Measurements from ENCODE around the gene GRK5. TPM values are rescaled to one million over a fixed set of nuclear protein-coding genes. Genes with fewer than 3 reads are reported as not detected.
A peak's percentile ranks its signal among the peaks of the same experiment; 100 is the strongest.

Gene GRK5
- total RNA-seq, 1 donor, result 20.5 TPM

GRCh38 chr10:119352042-119352441 is 144.7 kb downstream of the GRK5 start:
- TF ChIP-seq CTCF (IDR thresholded peaks at IDR 0.05; ENCODE audit: insufficient read depth, low read length), result no peak
- H3K4me3 ChIP-seq (ENCODE audit: low read depth, low read length), result no peak overlapping the region
- DNase-seq (ENCODE audit: low read depth), result no peak

- no peak for TF ChIP-seq CTCF (IDR thresholded peaks at IDR 0.05; ENCODE audit: insufficient read depth, low read length)
- H3K4me3 ChIP-seq (ENCODE audit: low read depth, low read length), result no peak overlapping the region
- DNase-seq (ENCODE audit: low read depth), result no peak
Observed at GRCh38 chr10:119352807-119353206, 145.4 kb downstream of the GRK5 start.

GRCh38 chr10:119353421-119353820 is 146.1 kb downstream of the GRK5 start:
- no peak for DNase-seq (ENCODE audit: low read depth)
- TF ChIP-seq CTCF (IDR thresholded peaks at IDR 0.05; ENCODE audit: insufficient read depth, low read length), result no peak

GRCh38 chr10:119355930-119356329 is 148.6 kb downstream of the GRK5 start:
- no peak for DNase-seq (ENCODE audit: low read depth)
- peak; percentile 48 for TF ChIP-seq CTCF (IDR thresholded peaks at IDR 0.05; ENCODE audit: insufficient read depth, low read length)
- no peak overlapping the region for H3K4me3 ChIP-seq (ENCODE audit: low read depth, low read length)

More at GRCh38 chr10:119353421-119353820, 146.1 kb downstream of the GRK5 start:
- H3K4me3 ChIP-seq (ENCODE audit: low read depth, low read length), result no peak overlapping the region

- DNase-seq (ENCODE audit: low read depth), result peak; percentile 59
- no peak overlapping the region for H3K4me3 ChIP-seq (ENCODE audit: low read depth, low read length)
- TF ChIP-seq CTCF (IDR thresholded peaks at IDR 0.05; ENCODE audit: insufficient read depth, low read length), result no peak
Observed at GRCh38 chr10:119357412-119358151, 150.2 kb downstream of the GRK5 start.

GRCh38 chr10:119358152-119358512 is 150.8 kb downstream of the GRK5 start:
- TF ChIP-seq CTCF (IDR thresholded peaks at IDR 0.05; ENCODE audit: insufficient read depth, low read length), result no peak
- DNase-seq (ENCODE audit: low read depth), result no peak
- H3K4me3 ChIP-seq (ENCODE audit: low read depth, low read length), result no peak overlapping the region

GRCh38 chr10:119358567-119358966 is 151.2 kb downstream of the GRK5 start:
- H3K4me3 ChIP-seq (ENCODE audit: low read depth, low read length), result no peak overlapping the region
- no peak for DNase-seq (ENCODE audit: low read depth)
- TF ChIP-seq CTCF (IDR thresholded peaks at IDR 0.05; ENCODE audit: insufficient read depth, low read length), result no peak

Data from fibroblast of the aortic adventitia (primary cell).